AG04449 (cell line): ENCODE data around the gene GLMN.

ENCODE experiments used
- CTCF ChIA-PET: fragments of 350-600 bp; formaldehyde crosslinking; extraction: SDS; loops from one replicate; lab custom pipeline; 2021; ENCODE audit warnings: antibody characterized with exemption; lab: Yijun Ruan, JAX
- POLR2A ChIA-PET: fragments of 400-600, 350-600 bp; formaldehyde crosslinking; extraction: SDS; loops from one replicate; lab custom pipeline; 2020; ENCODE audit warnings: antibody characterized with exemption, inconsistent platforms; lab: Yijun Ruan, JAX
- DNase-seq: peaks from one replicate; pipeline ENCODE4 v3.0.0-alpha.2; 2010; ENCODE audit warnings: low read depth, low spot score
- H3K4me3 ChIP-seq: 2 replicates; pipeline ENCODE4 v1.5.1; 2011; ENCODE audit warnings: low read depth, mild to moderate bottlenecking, control low read depth, low read length
- CTCF ChIP-seq: IDR thresholded peaks from one replicate; pipeline ENCODE4 v1.5.1; 2011; ENCODE audit warnings: mild to moderate bottlenecking, moderate library complexity, low read length, control low read depth, inconsistent platforms; ENCODE audit not compliant: insufficient read depth; ENCODE audit errors: missing control alignments

Gene GLMN

GRCh38 chr1:92298573-92299476 is at the start of gene GLMN, which contains the start of gene RPAP2:
GLMN (minus strand) TSS chr1:92298987; CDS start chr1:92297999, 988 bp downstream.
RPAP2 (plus strand) TSS chr1:92299059; CDS start chr1:92299074, 15 bp downstream.
- peak within 1 kb of the TSS; percentile 79 for H3K4me3 ChIP-seq
- POLR2A ChIA-PET, result no interaction called here

GRCh38 chr1:92346866-92347640 is 48.3 kb upstream of the GLMN start:
- no peak for DNase-seq

More at GRCh38 chr1:92298573-92299476, at the start of gene GLMN, which contains the start of gene RPAP2:
- CTCF ChIA-PET, result interaction anchor here (0.8 to 5.4 kb wide), 9 partner anchors 8 to 367 kb away, joined by 3 to 41 read pairs (median 4); no protein-coding TSS in a partner anchor
- peak; percentile 14 for DNase-seq
- peak; percentile 20 for TF ChIP-seq CTCF

GRCh38 chr1:92343061-92343460 is 44.3 kb upstream of the GLMN start:
- CTCF ChIA-PET, result no interaction called here
- no peak overlapping the region for H3K4me3 ChIP-seq
- no peak for DNase-seq
- POLR2A ChIA-PET, result no interaction called here
- TF ChIP-seq CTCF, result no peak

More at GRCh38 chr1:92346866-92347640, 48.3 kb upstream of the GLMN start:
- no peak overlapping the region for H3K4me3 ChIP-seq
- no peak for TF ChIP-seq CTCF
- POLR2A ChIA-PET, result no interaction called here
- CTCF ChIA-PET, result no interaction called here

GRCh38 chr1:92342401-92342800 is 43.6 kb upstream of the GLMN start:
- ChIA-PET CTCF (no interaction called here), POLR2A (no interaction called here)
- no peak for TF ChIP-seq CTCF
- no peak overlapping the region for H3K4me3 ChIP-seq
- no peak for DNase-seq

GRCh38 chr1:92340154-92340553 is 41.4 kb upstream of the GLMN start:
- no peak for TF ChIP-seq CTCF
- CTCF ChIA-PET, result no interaction called here
- POLR2A ChIA-PET, result no interaction called here

GRCh38 chr1:92333668-92334067 is 34.9 kb upstream of the GLMN start:
- no peak overlapping the region for H3K4me3 ChIP-seq
- ChIA-PET CTCF (interaction anchor here (1.0 kb wide), 1 partner anchor 42 kb away, joined by 3 read pairs; no protein-coding TSS in a partner anchor), POLR2A (no interaction called here)
- no peak for DNase-seq
- no peak for TF ChIP-seq CTCF

More at GRCh38 chr1:92340154-92340553, 41.4 kb upstream of the GLMN start:
- no peak overlapping the region for H3K4me3 ChIP-seq
- no peak for DNase-seq
